Measurements from ENCODE around the gene EYA3.
"Not testable (repeated sequence)": the region's sequence is repeated elsewhere in the genome, so short reads cannot be mapped to it uniquely, and the experiment has no call there.

Gene EYA3

GRCh38 chr1:28027660-28028059 is 60.8 kb downstream of the EYA3 start:
- no peak for DNase-seq (ENCODE audit: low spot score)

GRCh38 chr1:28027238-28027637 is 61.2 kb downstream of the EYA3 start:
- no peak for DNase-seq (ENCODE audit: low spot score)

GRCh38 chr1:28026329-28026728 is 62.1 kb downstream of the EYA3 start:
- DNase-seq (ENCODE audit: low spot score), result no peak

GRCh38 chr1:28021064-28021463 is 67.3 kb downstream of the EYA3 start:
- DNase-seq (ENCODE audit: low spot score), result no peak

GRCh38 chr1:28010969-28011368 is 77.4 kb downstream of the EYA3 start:
- DNase-seq (ENCODE audit: low spot score), result no peak

GRCh38 chr1:28003117-28003516 is 85.3 kb downstream of the EYA3 start:
- DNase-seq (ENCODE audit: low spot score), result not testable (repeated sequence)

- no peak for DNase-seq (ENCODE audit: low spot score)
Observed at GRCh38 chr1:28002600-28002999, 85.8 kb downstream of the EYA3 start.

GRCh38 chr1:27999055-27999454 is 89.4 kb downstream of the EYA3 start:
- no peak for DNase-seq (ENCODE audit: low spot score)

- not testable (repeated sequence) for DNase-seq (ENCODE audit: low spot score)
Observed at GRCh38 chr1:27994526-27994925, 93.9 kb downstream of the EYA3 start.

GRCh38 chr1:27994060-27994459 is 94.3 kb downstream of the EYA3 start:
- no peak for DNase-seq (ENCODE audit: low spot score)

GRCh38 chr1:27993241-27993640 is 95.2 kb downstream of the EYA3 start:
- DNase-seq (ENCODE audit: low spot score), result peak; percentile 21

- peak; percentile 63 for DNase-seq (ENCODE audit: low spot score)
Observed at GRCh38 chr1:27992276-27992675, 96.1 kb downstream of the EYA3 start.

GRCh38 chr1:27990920-27991537 is 97.4 kb downstream of the EYA3 start:
- DNase-seq (ENCODE audit: low spot score), result no peak

GRCh38 chr1:27981145-27981544 is 107.3 kb downstream of the EYA3 start:
- no peak for DNase-seq (ENCODE audit: low spot score)

- no peak for DNase-seq (ENCODE audit: low spot score)
Observed at GRCh38 chr1:27980216-27980845, 108.1 kb downstream of the EYA3 start.

GRCh38 chr1:27979859-27980201 is 108.6 kb downstream of the EYA3 start:
- no peak for DNase-seq (ENCODE audit: low spot score)

GRCh38 chr1:27979151-27979858 is 109.1 kb downstream of the EYA3 start:
- DNase-seq (ENCODE audit: low spot score), result peak; percentile 65

- no peak for DNase-seq (ENCODE audit: low spot score)
Observed at GRCh38 chr1:27974417-27974781, 114.0 kb downstream of the EYA3 start.

- no peak for DNase-seq (ENCODE audit: low spot score)
Observed at GRCh38 chr1:27973771-27974416, 114.5 kb downstream of the EYA3 start.

GRCh38 chr1:27972141-27972540 is 116.3 kb downstream of the EYA3 start:
- DNase-seq (ENCODE audit: low spot score), result no peak

- DNase-seq (ENCODE audit: low spot score), result no peak
Observed at GRCh38 chr1:27971674-27972073, 116.7 kb downstream of the EYA3 start.

GRCh38 chr1:27970401-27970800 is 118.0 kb downstream of the EYA3 start:
- no peak for DNase-seq (ENCODE audit: low spot score)

- DNase-seq (ENCODE audit: low spot score), result no peak
Observed at GRCh38 chr1:27968692-27969091, 119.7 kb downstream of the EYA3 start.
